Femur (tissue), 1 donor: ENCODE measurements around the gene CAMTA1.
"Not testable (repeated sequence)": the region's sequence is repeated elsewhere in the genome, so short reads cannot be mapped to it uniquely, and the experiment has no call there.

Experiments used
- DNase-seq: peaks from one replicate; pipeline ENCODE4 v3.0.0-alpha.2; 2017

The CAMTA1 gene

DNA sequence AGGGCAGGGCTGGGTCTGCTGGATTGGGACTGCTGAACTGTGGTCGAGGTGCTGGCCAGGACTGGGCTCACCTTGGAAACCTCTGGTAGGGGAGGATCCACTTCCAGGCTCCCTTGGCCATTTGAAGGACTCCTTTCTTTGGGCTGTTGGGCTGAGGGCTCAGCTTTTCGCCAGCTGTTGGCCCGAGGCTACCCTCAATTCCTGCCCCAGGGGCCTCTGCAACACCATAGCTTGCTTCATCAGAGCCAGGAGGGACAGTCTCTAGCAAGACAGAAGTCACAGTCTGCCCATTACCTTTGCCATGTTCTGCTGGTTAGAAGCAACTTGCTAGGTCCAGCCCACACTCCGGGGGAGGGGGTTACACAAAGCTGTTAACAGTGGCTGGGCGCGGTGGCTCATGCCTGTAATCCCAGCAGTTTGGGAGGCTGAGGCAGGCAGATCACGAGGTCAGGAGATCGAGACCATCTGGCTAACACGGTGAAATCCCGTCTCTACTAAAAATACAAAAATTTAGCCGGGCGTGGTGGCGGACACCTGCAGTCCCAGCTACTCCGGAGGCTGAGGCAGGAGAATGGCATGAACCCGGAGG, 25.0 kb downstream of the CAMTA1 start:
- not testable (repeated sequence) for DNase-seq

DNA sequence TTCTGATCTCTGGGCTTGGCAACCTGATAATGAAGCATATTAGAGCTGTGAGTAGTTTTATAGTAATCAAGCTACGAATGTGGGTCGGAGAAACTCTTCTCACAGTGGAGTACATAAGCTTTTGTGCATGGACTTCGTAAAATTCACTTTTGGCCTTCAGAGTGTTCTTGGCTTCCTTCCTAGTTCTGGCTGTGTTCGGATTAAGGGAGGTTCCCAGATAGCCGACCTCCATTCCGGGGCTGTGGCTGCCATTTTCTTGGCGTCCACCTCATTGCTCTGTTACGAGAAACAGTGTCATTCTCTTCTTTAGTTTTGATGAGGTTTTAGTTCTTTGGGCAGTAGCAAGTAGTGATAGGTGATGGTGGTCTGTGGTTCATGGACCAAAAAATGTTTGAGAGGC, 26.3 kb downstream of the CAMTA1 start:
- no peak for DNase-seq

DNA sequence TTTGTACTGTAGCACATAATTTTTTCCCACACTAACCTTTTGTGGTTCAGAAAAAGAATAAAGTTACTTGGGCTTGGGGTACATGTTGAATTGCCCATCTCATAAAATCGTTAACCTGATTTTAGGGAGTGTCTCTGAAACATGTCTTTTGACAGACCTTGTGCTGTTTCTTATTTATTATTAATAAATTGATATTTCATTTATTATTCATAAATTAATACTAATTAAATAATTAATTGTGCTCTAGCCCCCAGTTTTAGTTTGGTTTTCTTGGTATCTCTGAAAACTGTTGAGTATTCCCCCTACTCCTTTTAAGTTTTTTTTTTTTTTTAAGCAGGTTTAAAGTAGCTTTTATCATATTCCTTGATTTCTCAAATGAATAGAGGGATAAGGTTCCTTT, 27.9 kb downstream of the CAMTA1 start:
- no peak for DNase-seq

DNA sequence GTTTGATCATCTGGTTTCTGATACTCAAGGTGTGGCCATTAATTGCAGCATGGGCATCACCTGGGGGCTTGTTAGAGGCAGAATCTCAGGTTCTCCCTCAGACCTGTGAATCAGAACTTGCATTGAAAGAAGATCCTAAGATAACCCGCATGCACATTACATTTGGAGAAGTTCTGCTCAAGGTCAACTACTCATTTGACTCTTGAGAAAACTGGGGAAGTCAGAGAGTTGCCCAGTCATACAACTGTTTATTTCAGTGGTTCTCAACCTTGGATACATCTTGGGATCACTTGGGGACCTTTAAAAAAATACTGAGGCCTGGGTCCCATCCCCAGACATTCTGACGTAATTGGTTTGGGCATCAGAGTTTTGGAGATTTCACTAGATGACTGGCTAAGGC, 30.5 kb downstream of the CAMTA1 start:
- DNase-seq = no peak

DNA sequence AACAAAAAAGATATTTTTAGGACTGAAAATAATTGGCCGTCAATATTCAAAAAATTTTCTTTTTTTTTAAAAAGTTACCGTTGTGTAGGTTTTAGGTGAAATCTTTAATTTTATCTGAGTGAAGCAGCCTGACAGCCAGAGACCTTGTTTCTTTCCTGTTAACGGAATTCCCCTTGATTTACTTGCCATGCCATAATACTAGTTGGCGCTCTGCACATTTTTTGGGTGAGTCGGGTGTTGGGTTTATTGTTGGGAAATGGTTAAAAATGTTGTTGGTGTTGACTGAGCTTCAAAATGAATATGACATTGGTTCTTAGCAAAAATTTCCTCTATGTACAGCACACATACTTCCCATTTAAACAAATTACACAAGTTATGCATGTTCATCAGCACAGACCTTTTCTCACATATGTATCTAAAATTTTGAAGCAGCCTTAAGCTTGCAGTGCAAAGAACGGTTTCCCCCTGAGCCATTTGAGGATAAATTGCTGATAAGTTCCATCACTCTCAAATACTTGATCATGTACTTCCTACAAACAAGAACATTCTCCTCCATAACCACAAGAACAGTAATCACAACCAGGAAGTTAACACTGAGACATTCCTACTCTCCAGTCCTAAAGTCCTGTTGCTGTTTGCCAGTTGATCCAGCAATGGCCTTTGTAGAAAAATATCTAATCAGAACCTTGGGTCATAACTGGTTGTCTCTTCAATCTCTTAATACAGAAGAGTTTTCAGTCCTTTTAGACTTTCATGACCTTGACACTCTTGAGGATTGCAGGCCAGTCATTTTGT, 34.2 kb downstream of the CAMTA1 start:
- no peak for DNase-seq

DNA sequence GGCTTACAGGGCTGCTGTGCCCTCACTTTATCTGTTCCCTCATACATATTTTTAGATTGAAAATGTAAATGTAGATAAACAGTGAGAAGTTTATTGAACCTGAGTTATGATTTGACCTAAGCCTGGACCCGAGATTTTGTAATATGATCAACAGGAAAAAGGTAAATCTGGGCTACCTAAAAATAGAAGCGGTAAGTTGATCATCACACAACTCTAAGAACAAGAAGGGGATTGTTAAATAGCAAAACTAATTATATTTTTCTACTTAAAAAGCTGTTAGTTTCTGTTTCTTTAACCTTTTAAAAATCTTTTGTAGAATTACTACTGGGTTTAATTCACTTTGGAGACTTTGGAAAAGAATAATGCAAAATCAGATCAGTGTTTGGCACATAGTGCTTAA, 35.6 kb downstream of the CAMTA1 start:
- DNase-seq = no peak

DNA sequence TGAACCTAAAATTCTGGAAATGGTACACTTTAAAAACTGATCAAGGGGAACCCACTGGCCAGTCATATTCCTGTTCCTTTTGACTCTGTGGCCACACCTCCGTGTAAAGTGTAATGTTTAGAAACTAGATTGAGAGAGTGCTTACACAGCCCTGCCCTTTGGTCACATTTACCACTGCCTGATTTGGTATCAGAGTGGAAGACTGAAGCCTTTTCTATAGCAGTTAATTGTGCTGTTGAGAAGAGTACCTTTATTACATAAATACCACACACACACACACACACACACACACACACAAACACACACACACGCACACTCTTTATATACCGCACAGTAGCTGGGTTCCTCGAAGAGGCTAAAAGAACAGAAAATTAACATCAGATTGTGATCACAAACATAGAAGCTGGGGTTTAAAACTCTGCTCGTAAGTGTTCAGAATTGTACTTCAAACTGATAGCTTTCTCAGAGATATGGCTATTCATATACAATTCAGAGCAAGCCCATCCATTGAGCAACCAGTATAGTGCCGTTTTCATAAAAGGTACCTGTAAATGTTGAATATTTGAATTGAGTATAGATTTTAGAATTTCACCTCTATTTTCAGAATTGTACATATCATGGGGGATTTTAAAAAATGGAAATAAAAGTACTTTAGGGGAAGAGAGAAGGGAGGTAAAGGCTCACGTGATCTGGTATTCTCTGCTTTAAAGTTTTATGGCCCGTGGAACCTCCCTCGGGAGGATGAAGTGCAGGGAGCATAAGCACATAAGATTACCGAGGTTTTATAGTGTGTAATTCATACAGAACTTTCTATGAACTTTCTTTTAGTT, 37.5 kb downstream of the CAMTA1 start:
- no peak for DNase-seq

DNA sequence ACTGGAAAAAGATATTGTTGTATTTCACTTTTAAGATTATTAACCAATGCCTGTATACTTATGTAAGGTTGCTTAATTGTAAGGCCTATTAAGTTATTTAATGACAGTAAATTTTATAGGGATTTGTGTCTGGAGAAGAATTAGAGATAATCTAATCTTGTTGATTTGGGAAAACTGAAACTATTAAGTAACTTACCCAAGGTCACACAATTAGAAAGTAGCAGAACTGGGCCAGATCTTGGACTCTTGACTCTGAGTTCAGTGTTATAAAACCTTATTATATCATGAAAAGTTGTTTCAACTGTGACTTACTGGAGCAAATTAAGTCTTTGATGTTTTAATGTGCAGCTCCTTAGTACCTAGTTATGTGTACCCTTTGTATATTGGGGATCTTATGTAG, 38.5 kb downstream of the CAMTA1 start:
- DNase-seq = no peak

DNA sequence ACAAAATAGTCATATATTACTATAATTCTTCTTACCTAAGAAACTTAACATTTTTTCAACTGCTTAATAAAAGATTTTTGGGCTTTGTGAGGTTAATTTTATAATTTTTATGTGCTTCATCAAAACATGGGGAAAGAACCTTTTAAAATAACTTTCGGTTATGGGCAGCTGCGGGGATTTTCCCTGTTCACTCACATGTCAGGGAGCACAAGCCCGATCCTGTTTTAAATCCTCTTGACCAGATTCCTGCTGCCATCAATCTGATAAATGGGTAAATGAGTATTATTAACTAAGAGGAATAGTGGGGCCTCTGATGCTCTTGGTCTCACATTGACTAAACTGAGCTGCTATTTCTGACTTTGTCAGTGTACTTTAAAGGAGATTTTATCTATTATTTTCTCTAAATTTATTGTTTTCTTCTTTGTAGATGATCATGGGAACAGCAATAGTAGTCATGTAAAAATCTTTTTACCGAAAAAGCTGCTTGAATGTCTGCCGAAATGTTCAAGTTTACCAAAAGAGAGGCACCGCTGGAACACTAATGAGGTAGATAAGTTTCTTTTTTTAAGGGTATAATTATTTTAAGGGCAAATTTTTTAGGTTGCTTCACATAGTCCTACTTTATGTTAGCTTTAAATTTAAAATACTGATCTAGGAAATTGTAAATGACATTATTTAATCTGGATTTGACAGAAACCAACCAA, 39.6 kb downstream of the CAMTA1 start:
- no peak for DNase-seq

DNA sequence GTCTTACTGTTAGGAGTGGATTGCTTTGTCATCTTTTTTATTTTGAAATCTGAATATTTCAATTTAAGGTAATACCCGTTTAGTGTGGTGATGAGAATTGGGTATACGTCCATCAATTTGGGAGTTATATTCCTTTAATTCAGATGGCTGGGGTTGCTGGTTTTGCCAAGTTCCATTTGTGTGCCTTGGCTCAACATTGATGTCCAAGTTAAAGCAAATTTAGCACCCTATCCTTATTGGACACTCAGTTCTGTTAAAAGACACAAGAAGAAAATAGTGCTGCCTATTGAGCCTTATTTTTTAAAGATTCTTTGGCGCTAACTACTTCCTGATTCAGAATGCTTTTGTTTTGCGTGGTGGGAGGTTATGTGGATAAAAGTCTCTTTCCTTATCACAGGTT, 40.6 kb downstream of the CAMTA1 start:
- DNase-seq = no peak

DNA sequence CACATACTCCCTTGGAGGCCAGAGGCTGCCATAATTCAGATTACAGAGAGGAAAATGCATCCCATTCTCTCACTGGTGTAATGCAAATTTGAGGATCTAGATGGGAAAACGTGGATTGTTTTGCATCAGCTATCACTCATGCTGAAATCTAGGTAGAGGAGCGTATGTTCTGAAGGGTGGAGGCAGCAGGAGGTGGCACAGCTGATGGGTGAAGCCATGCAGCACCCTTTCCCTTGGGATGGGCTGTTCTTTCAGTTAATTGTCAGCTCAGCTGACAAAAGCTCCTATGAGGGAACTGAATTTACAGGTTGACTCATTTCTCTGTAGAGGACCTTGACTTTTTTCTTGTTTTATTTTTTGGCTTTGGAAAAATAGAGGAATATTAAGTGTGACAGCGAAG, 41.8 kb downstream of the CAMTA1 start:
- DNase-seq = no peak

DNA sequence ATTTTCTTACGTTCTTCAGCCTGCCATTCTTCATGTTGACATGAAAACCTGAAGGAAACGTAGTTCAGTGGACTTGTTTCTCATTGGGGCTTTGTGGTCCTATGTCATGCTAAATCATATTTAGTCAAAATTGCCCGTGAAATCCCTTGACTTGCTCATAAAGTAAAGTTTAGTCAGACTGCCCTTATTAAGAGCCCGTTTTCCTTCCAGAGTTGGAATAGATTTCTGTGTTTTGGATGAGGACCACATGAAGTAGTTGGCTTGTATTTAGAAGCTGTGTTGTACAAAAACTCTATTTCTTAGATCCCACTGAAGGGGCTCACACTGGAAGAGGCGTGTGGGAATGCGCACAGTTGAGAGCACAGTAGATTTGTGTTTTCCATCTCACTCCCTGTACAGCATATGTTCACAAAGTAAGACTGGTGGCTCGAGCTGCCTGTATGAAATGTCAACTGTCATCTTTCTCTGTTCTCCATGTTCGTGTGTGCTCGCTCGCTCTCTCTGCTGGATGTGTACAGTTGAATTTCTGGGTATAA, 42.4 kb downstream of the CAMTA1 start:
- DNase-seq = no peak

DNA sequence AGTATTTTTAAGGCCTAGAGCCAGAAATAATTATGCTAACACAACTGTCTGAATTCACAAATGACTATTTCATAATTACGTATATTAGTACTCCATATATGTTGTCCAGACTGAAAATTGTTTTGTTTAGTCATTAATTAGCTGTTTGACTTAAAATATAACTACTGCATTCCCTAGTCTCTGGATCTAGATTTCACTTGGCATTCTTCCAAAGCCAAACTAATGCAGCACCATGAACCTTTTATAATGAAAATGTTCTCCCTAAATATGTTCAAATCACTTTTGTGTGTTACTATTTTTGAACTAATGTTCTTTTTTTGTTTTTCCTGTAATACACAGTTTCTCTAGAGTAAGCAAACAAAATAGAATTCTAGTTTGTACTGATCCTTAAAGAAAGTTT, 46.1 kb downstream of the CAMTA1 start:
- no peak for DNase-seq

DNA sequence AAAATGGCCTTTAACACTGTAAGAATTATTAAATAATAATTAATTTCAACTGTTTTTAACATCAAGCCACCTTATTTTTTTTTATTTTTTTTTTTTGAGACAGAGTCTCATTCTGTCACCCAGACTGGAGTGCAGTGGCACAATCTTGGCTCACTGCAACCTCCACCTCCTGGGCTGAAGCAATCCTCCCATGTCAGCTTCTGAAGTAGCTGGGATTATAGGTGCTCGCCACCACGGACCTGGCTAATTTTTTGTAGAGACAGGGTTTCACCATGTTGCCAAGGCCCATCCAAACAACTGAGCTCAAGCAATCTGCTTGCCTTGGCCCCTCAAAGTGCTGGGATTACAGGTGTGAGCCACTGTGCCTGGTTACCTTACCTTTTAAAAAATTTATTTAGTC, 46.8 kb downstream of the CAMTA1 start:
- not testable (repeated sequence) for DNase-seq

DNA sequence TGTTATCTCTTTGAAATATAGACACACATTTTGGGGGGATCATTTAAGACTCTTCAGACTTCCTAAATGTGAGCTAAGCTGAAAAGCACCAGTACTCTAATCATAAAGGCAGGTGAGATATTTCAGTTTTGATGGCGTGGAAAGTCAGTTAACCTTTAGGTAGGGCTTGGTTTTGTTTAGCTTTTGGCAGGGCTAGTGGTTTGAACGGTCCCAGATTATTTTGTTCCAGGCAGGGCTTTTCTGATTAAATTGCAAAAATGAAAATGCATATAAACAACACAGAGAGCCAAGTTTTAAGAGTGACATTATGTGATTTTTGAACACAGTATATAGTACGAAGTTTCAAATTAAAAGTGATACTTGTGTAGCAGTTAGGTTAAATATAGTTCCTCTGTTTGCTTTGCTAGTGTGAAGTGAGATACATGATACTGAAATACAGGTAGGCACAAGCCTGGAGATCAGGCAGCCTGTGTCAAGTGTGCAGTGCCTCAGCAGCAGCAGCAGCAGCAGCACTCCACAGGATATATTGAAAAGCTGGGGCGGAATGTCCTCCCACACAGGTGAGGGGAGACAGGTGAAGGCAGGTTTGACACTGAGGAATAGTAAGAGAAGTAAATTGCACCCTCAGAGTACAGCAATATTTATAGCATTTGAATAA, 47.4 kb downstream of the CAMTA1 start:
- DNase-seq = no peak

DNA sequence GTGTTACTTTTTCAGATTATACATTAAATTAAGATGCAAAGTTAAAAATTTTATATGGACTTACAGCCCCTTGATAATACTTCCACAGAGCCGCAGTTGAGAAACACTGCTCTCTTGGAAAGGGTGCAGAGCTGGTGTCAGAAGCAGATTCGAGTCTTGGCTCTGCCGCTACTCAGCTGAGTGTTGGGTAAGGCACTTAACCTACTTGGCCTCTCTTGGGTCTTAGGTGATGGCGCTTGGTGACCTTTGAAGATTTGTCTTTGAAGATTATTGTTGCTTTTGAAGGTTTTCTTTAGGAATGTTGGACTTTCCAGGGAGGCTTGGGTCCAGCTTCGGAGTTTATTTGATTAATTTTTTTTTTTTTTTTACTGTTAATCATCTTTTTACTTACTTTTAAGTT, 48.5 kb downstream of the CAMTA1 start:
- DNase-seq = no peak

DNA sequence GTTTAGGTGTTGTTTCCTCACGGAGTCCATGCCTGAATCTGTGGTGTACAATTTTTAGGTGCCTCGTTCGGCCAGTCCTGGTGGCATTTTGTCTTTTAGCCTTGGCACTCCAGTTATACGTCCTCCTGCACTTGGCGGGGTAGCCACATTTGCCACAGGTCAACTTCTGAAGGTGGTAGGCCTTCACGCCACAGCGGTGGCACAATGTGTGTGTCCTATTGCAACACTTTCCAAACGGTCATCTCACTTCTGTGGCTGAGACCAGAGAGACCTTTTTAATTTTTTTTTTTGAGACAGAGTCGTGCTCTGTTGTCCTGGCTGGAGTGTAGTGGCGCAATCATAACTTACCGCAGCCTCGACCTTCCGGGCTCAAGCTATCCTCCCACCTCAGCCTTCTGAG, 49.1 kb downstream of the CAMTA1 start:
- no peak for DNase-seq

DNA sequence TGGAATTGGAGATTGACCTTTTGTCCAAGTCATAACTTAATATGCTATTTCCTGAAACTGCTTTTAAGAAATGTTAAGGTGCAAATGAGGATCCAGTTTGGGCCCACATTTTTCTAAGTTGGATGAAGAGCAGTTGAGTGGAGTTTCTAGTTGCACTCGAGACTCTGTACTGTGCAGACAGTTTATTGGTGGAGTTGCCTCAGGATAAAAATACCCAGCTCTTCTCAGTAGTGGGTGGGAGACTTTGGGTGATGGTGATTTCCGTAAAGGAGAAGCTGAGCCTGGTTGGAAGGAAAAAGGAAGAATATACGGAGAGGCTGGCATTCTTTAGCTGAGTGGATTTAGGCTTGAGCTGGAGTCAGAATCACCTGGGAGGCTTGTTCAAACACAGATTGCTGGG, 49.9 kb downstream of the CAMTA1 start:
- DNase-seq = no peak

DNA sequence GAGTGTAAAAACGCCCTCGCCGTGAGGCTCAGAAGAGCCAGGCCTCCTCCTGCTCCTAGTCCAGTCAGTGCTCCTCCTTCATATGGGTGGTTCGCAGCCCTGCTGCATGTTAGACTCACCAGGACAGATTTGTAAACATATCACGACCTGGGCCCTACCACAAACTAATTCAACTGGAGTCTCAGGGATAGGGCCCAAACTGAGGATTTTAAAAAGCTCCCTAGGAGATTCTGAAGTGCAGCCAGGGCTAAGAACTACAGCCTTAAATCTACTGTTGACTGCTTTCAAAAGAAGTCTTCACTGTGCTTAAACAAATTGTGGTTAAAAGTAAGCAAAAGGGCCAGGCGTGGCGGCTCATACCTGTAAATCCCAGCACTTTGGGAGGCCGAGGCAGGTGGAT, 57.0 kb downstream of the CAMTA1 start:
- no peak for DNase-seq

DNA sequence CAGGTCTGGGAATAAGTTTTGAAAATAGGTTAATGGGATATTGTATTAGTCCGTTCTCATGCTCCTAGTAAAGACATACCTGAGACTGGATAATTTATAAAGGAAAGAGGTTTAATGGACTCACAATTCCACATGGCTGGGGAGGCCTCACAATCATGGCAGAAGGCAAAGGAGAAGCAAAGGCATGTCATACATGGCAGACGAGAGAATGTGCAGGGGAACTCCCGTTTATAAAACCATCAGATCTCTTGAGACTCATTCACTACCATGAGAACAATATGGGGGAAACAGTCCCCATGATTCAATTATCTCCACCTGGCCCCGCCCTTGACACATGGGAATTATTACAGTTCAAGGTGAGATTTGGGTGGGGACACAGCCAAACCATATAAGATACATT, 60.5 kb downstream of the CAMTA1 start:
- DNase-seq = not testable (repeated sequence)

DNA sequence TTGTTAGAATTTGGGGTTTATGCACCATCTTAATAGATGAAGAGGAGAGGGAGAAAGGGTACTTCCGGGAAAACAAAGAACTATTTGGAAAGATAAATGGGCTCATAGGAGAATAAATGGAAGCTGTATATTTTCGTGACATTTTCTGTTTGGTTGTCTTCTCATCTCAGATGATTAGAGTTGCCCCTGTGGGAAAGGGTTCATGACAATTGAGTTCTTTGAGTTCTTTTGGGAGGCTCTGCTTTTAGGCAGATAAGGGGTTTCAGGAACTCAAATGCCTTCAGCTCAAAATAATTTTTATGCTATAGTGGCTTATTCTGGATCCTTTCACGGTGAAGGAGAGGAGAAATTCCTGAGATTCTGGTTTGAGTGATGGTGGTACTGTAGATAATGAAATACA, 63.6 kb downstream of the CAMTA1 start:
- no peak for DNase-seq

DNA sequence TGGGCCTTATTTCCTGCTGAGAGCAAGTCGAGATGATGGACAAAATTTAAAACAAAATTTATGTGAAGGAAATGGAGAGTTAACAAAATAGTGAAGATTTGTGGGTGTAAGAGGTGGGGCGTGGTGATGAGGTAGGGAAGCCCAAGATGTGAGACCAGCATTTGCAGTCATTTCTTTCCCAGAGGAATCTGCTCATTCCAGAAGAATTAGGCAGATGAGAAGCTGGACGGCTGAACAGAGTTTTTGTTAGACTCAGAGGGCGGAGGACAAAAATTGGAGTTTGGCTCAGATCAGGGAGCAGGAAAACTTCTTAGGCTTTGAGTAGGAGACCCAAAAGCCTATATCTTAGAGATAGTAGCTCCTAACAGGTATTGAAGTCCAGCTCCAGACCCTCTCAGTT, 65.3 kb downstream of the CAMTA1 start:
- no peak for DNase-seq
